ENCODE results near the gene RBMS3. TPM values are rescaled to one million over a fixed set of nuclear protein-coding genes. Genes with fewer than 3 reads are reported as not detected.
"Not testable (repeated sequence)": the region's sequence is repeated elsewhere in the genome, so short reads cannot be mapped to it uniquely, and the experiment has no call there.

RBMS3 gene
- total RNA-seq: 2.1 TPM

DNA sequence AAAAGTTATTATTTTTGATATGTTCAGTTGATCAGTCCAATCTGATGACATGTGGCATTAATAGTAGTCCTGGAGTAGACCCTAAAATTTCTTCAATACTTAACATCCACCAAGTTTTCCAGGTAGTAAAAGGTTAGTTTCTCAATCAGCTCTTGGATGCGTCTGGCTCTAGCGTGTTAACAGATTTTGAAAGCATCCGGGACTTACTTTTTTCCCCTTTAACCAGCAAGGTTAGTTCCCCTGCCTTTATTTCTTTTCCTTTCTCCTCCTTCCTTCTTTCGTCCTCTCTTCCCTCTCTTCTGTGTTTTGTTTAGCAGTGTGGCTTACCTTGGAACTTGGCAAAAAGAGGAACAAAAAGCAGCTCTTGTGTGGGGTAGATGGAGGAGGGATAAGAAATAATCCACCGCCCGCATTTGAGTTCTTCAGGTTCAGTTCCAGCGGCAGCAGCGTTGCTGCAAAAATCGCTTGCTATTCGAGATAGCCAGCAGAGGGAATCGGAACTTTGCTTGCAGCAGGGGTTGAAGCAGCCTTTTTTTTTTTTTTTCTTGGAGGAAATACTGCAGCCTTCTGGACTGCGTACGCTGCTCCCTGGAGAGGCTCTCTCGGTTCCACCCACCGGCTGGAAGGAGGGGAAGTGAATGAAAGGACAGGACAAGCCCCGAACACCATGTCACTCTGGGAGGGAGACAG is at the start of gene RBMS3:
RBMS3 (plus strand) TSS at position 668 of the 690 bp plus-strand sequence.
- Histone ChIP-seq H3K9me3 (ENCODE audit: low read depth, low read length) (no peaks in the 10 kb centered on the region), H3K4me1 (ENCODE audit: insufficient read depth, low read length) (peaks cover 12% of the 10 kb centered on the region), H3K27me3 (ENCODE audit: insufficient read depth, low read length) (no peaks in the 10 kb centered on the region), H3K4me3 (ENCODE audit: low read length) (peak within 1 kb of the TSS; percentile 24)

- not testable (repeated sequence) for H3K4me3 ChIP-seq (ENCODE audit: low read length); H3K27me3 ChIP-seq (ENCODE audit: insufficient read depth, low read length); H3K9me3 ChIP-seq (ENCODE audit: low read depth, low read length); H3K4me1 ChIP-seq (ENCODE audit: insufficient read depth, low read length)
Measured at GRCh38 chr3:29233126-29233525, 47.7 kb upstream of the RBMS3 start.

GRCh38 chr3:29236146-29236840 is 44.6 kb upstream of the RBMS3 start:
- Histone ChIP-seq H3K27me3 (ENCODE audit: insufficient read depth, low read length) (no peaks in the 10 kb centered on the region), H3K4me3 (ENCODE audit: low read length) (no peak overlapping the region), H3K4me1 (ENCODE audit: insufficient read depth, low read length) (peaks cover 3% of the 10 kb centered on the region), H3K9me3 (ENCODE audit: low read depth, low read length) (no peaks in the 10 kb centered on the region)

DNA sequence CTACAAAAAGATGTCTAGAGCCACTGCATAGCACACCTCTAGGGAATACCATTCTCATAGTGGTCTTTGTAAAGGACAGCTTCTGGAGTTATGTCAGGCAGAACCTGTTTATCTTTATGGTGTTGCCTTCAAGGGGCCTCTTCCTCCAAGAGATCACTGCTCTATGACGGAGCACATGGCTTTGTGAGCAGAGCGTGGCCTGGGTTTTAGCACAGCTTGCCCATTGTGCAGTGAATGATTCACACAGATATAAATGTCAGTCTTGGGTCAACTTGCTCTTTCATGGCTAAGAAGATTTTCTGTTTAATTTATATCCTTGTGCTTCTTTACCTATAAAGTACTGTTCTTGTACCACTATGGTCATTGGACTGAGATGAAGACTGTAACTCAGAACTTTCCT is 41.5 kb upstream of the RBMS3 start:
- Histone ChIP-seq H3K4me1 (ENCODE audit: insufficient read depth, low read length) (peaks cover 3% of the 10 kb centered on the region), H3K27me3 (ENCODE audit: insufficient read depth, low read length) (no peaks in the 10 kb centered on the region), H3K4me3 (ENCODE audit: low read length) (no peak overlapping the region), H3K9me3 (ENCODE audit: low read depth, low read length) (no peaks in the 10 kb centered on the region)

DNA sequence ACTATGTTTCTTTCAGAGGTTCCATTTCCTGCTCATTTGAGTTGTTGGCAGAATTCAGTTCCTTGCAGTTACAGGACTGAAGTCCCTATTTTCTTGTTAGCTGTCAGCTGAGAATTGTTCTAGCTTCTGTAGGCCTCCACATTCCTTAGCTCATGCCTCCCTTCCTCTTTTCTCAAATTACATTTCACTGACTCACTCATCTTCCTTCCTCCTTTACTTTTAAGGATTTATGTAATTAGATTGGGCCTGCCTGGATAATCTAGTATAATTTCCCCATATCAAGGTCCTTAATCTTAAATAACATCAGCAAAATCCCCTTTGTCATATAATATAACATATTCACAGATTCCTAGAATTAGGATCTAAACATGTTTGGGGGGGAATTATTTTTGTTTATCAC is 40.6 kb upstream of the RBMS3 start:
- Histone ChIP-seq H3K4me3 (ENCODE audit: low read length) (no peak overlapping the region), H3K9me3 (ENCODE audit: low read depth, low read length) (no peaks in the 10 kb centered on the region), H3K4me1 (ENCODE audit: insufficient read depth, low read length) (peaks cover 3% of the 10 kb centered on the region), H3K27me3 (ENCODE audit: insufficient read depth, low read length) (no peaks in the 10 kb centered on the region)

- H3K4me3 ChIP-seq (ENCODE audit: low read length): no peak overlapping the region
Measured at GRCh38 chr3:29240887-29241286, 40.0 kb upstream of the RBMS3 start.

GRCh38 chr3:29241855-29242254 is 39.0 kb upstream of the RBMS3 start:
- Histone ChIP-seq H3K27me3 (ENCODE audit: insufficient read depth, low read length) (no peaks in the 10 kb centered on the region), H3K4me3 (ENCODE audit: low read length) (no peak overlapping the region), H3K4me1 (ENCODE audit: insufficient read depth, low read length) (peaks cover 3% of the 10 kb centered on the region), H3K9me3 (ENCODE audit: low read depth, low read length) (no peaks in the 10 kb centered on the region)

More at GRCh38 chr3:29240887-29241286, 40.0 kb upstream of the RBMS3 start:
- H3K27me3 ChIP-seq (ENCODE audit: insufficient read depth, low read length): no peaks in the 10 kb centered on the region
- H3K4me1 ChIP-seq (ENCODE audit: insufficient read depth, low read length): peaks cover 3% of the 10 kb centered on the region
- H3K9me3 ChIP-seq (ENCODE audit: low read depth, low read length): no peaks in the 10 kb centered on the region

DNA sequence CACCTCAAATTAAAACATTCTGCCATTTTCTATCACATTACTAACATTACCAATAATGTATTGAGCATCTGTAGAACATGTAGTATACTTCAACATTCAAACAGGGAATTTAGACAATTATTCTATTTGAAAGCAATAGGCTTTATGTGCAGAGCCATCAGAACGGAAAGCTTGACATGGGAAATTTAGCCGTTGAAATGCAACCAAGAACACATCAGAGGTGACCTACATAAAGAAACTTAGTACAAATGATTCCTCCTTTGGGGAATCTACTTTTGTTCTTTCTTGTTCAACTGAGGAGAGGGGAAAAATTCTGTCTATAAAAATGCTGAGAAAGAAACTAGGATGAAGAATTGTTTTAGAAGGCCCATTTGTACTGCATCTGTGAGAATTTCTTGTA is 38.6 kb upstream of the RBMS3 start:
- no peak overlapping the region for H3K4me3 ChIP-seq (ENCODE audit: low read length)
- no peaks in the 10 kb centered on the region for H3K9me3 ChIP-seq (ENCODE audit: low read depth, low read length)
- H3K4me1 ChIP-seq (ENCODE audit: insufficient read depth, low read length): peaks cover 3% of the 10 kb centered on the region
- no peaks in the 10 kb centered on the region for H3K27me3 ChIP-seq (ENCODE audit: insufficient read depth, low read length)

- Histone ChIP-seq H3K27me3 (ENCODE audit: insufficient read depth, low read length) (no peaks in the 10 kb centered on the region), H3K4me1 (ENCODE audit: insufficient read depth, low read length) (peaks cover 3% of the 10 kb centered on the region), H3K4me3 (ENCODE audit: low read length) (no peak overlapping the region), H3K9me3 (ENCODE audit: low read depth, low read length) (no peaks in the 10 kb centered on the region)
Measured at GRCh38 chr3:29245441-29245840, 35.4 kb upstream of the RBMS3 start.

- Histone ChIP-seq H3K27me3 (ENCODE audit: insufficient read depth, low read length) (no peaks in the 10 kb centered on the region), H3K4me3 (ENCODE audit: low read length) (no peak overlapping the region), H3K4me1 (ENCODE audit: insufficient read depth, low read length) (no peaks in the 10 kb centered on the region), H3K9me3 (ENCODE audit: low read depth, low read length) (no peaks in the 10 kb centered on the region)
Measured at GRCh38 chr3:29247088-29247745, 33.7 kb upstream of the RBMS3 start.

DNA sequence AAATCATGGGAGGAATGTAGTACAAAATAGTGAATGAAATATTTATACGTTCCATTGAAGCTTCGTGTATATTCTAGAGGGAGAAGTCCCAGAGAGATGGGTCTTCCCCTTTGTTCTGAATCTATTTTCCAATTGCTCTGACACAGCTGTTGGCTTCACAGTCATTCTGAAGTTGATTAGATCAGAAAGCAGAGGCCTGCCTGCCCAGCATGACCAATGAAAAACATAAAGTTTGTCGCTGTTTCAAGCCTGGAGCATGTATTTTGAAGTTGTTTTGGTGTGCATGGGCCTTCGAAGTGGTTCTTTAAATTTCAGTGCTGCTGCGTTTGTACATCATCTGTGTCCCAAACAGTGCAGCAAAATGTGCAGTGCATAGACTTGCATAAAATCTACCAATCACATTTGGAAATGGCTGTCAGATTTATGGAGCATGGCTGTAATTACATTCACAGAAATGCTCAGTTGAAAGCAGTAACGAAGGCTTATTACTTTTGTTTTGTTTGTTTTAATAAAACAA is 31.0 kb upstream of the RBMS3 start:
- Histone ChIP-seq H3K9me3 (ENCODE audit: low read depth, low read length) (no peaks in the 10 kb centered on the region), H3K27me3 (ENCODE audit: insufficient read depth, low read length) (no peaks in the 10 kb centered on the region), H3K4me3 (ENCODE audit: low read length) (no peak overlapping the region), H3K4me1 (ENCODE audit: insufficient read depth, low read length) (no peaks in the 10 kb centered on the region)

DNA sequence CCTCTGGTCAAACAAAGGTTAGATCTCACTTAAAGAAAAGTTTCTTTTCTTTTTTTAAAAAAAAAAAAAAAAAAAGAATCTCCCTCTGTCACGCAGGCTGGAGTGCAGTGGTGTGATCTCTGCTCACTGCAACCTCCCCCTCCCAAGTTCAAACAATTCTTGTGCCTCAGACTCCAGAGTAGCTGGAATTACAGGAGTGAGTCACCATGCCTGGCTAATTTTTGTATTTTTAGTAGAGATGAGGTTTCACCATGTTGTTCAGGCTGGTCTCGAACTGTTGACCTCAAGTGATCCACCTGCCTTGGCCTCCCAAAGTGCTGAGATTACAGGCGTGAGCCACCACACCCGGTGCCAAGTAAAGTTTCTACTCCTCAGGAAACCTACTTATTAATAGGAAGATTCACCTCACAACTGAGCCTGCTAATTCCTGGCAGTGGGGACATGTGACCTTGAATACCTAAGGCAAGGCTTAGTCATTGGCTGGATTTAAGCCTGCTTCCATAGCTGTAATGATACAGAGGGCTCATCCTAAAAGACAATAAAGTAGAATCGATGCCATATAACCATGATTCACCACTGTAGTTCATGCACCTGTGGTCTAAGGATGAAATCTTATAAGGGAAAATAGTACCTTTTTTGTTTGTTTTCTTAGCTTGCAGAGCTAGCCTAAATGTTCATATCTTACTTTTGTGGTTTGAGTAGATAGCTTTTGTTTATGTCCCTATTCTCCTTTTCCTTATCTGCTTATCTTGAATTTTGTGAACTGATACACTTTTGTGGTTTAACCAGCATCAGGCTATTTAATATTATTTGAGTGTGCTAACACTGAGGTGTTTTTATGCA is 24.8 kb upstream of the RBMS3 start:
- H3K4me3 ChIP-seq (ENCODE audit: low read length): no peak overlapping the region

DNA sequence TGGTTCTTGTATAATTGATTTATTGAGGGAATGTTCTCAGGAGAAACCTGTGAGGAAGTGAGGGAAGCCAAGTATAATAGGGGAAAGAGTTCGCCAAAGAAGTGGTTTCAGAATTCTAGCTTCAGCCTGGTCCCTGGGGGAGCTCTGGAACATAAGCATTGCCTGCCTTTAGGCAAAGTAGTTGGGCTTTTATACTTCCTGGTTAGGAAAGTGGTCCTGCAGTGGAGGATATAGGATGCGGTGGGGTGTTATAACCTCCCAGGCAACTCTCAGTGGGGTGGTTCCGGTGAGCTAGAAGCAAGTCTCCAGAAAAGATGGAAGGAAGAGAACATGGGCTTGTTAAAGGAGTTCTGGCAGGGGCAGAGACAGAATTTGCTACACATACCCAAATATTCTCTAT is 22.7 kb upstream of the RBMS3 start:
- no peaks in the 10 kb centered on the region for H3K27me3 ChIP-seq (ENCODE audit: insufficient read depth, low read length)
- no peaks in the 10 kb centered on the region for H3K9me3 ChIP-seq (ENCODE audit: low read depth, low read length)
- no peaks in the 10 kb centered on the region for H3K4me1 ChIP-seq (ENCODE audit: insufficient read depth, low read length)
- H3K4me3 ChIP-seq (ENCODE audit: low read length): no peak overlapping the region

More for the DNA sequence above, 24.8 kb upstream of the RBMS3 start:
- no peaks in the 10 kb centered on the region for H3K9me3 ChIP-seq (ENCODE audit: low read depth, low read length)
- no peaks in the 10 kb centered on the region for H3K27me3 ChIP-seq (ENCODE audit: insufficient read depth, low read length)
- no peaks in the 10 kb centered on the region for H3K4me1 ChIP-seq (ENCODE audit: insufficient read depth, low read length)

GRCh38 chr3:29261119-29261518 is 19.8 kb upstream of the RBMS3 start:
- H3K4me3 ChIP-seq (ENCODE audit: low read length): no peak overlapping the region
- no peaks in the 10 kb centered on the region for H3K27me3 ChIP-seq (ENCODE audit: insufficient read depth, low read length)
- no peaks in the 10 kb centered on the region for H3K9me3 ChIP-seq (ENCODE audit: low read depth, low read length)
- no peaks in the 10 kb centered on the region for H3K4me1 ChIP-seq (ENCODE audit: insufficient read depth, low read length)

GRCh38 chr3:29263476-29263875 is 17.4 kb upstream of the RBMS3 start:
- H3K9me3 ChIP-seq (ENCODE audit: low read depth, low read length): no peaks in the 10 kb centered on the region
- H3K4me1 ChIP-seq (ENCODE audit: insufficient read depth, low read length): no peaks in the 10 kb centered on the region
- no peaks in the 10 kb centered on the region for H3K27me3 ChIP-seq (ENCODE audit: insufficient read depth, low read length)
- H3K4me3 ChIP-seq (ENCODE audit: low read length): no peak overlapping the region
